AG04449 (cell line): Measurements from ENCODE around the gene POLR3B.
"Not testable (repeated sequence)": the region's sequence is repeated elsewhere in the genome, so short reads cannot be mapped to it uniquely, and the experiment has no call there.

Experiments used
- CTCF ChIA-PET: fragments of 350-600 bp; formaldehyde crosslinking; extraction: SDS; loops from one replicate; lab custom pipeline; 2021; ENCODE audit warnings: antibody characterized with exemption; lab: Yijun Ruan, JAX
- POLR2A ChIA-PET: fragments of 400-600, 350-600 bp; formaldehyde crosslinking; extraction: SDS; loops from one replicate; lab custom pipeline; 2020; ENCODE audit warnings: antibody characterized with exemption, inconsistent platforms; lab: Yijun Ruan, JAX
- DNase-seq: peaks from one replicate; pipeline ENCODE4 v3.0.0-alpha.2; 2010; ENCODE audit warnings: low read depth, low spot score
- H3K4me3 ChIP-seq: 2 replicates; pipeline ENCODE4 v1.5.1; 2011; ENCODE audit warnings: low read depth, mild to moderate bottlenecking, control low read depth, low read length
- CTCF ChIP-seq: IDR thresholded peaks from one replicate; pipeline ENCODE4 v1.5.1; 2011; ENCODE audit warnings: mild to moderate bottlenecking, moderate library complexity, low read length, control low read depth, inconsistent platforms; ENCODE audit not compliant: insufficient read depth; ENCODE audit errors: missing control alignments

Gene POLR3B

GRCh38 chr12:106360400-106360994, 2.9 kb downstream of the POLR3B start:
- no peak overlapping the region for H3K4me3 ChIP-seq
- no peak for TF ChIP-seq CTCF
- no peak for DNase-seq
- CTCF ChIA-PET: interaction anchor here (0.9 to 1.9 kb wide), 4 partner anchors 9 to 562 kb away, joined by 3 to 10 read pairs (median 3); no protein-coding TSS in a partner anchor
- POLR2A ChIA-PET: no interaction called here

GRCh38 chr12:106362971-106363370, 5.4 kb downstream of the POLR3B start:
- POLR2A ChIA-PET: no interaction called here
- no peak overlapping the region for H3K4me3 ChIP-seq
- CTCF ChIA-PET: interaction anchor here (2.2 kb wide), 1 partner anchor 557 kb away, joined by 6 read pairs; no protein-coding TSS in a partner anchor
- DNase-seq: no peak
- no peak for TF ChIP-seq CTCF

- ChIA-PET POLR2A (no interaction called here), CTCF (interaction anchor here (2.2 kb wide), 1 partner anchor 555 kb away, joined by 6 read pairs; no protein-coding TSS in a partner anchor)
- no peak for DNase-seq
- no peak overlapping the region for H3K4me3 ChIP-seq
- no peak for TF ChIP-seq CTCF
These were observed 6.7 kb downstream of the POLR3B start for GRCh38 chr12:106364261-106364660.

GRCh38 chr12:106369624-106370346, 12.2 kb downstream of the POLR3B start:
- H3K4me3 ChIP-seq: no peak overlapping the region
- POLR2A ChIA-PET: no interaction called here
- DNase-seq: no peak
- no peak for TF ChIP-seq CTCF
- CTCF ChIA-PET: interaction anchor here (0.8 to 4.8 kb wide), 6 partner anchors 8 to 472 kb away, joined by 3 to 39 read pairs (median 4); partner anchors contain the start of gene POLR3B

- no peak for DNase-seq
- CTCF ChIA-PET: interaction anchor here (1.2 to 11.1 kb wide), 7 partner anchors 8 to 540 kb away, joined by 3 to 118 read pairs (median 8); partner anchors contain the start of gene POLR3B
- POLR2A ChIA-PET: no interaction called here
- H3K4me3 ChIP-seq: no peak overlapping the region
- TF ChIP-seq CTCF: no peak
These were observed 21.2 kb downstream of the POLR3B start for GRCh38 chr12:106378788-106379187.

- CTCF ChIA-PET: interaction anchor here (1.1 to 11.1 kb wide), 4 partner anchors 23 to 538 kb away, joined by 3 to 118 read pairs (median 6); partner anchors contain the start of gene POLR3B
- H3K4me3 ChIP-seq: no peak overlapping the region
- POLR2A ChIA-PET: interaction anchor here (0.6 kb wide), 1 partner anchor 9 kb away, joined by 3 read pairs; no protein-coding TSS in a partner anchor
- DNase-seq: no peak
- no peak for TF ChIP-seq CTCF
These were observed 23.4 kb downstream of the POLR3B start for GRCh38 chr12:106380954-106381353.

GRCh38 chr12:106381866-106382265, 24.3 kb downstream of the POLR3B start:
- CTCF ChIA-PET: interaction anchor here (1.0 to 11.1 kb wide), 2 partner anchors 9 to 537 kb away, joined by 3 to 118 read pairs; no protein-coding TSS in a partner anchor
- H3K4me3 ChIP-seq, POLR2A ChIA-PET, DNase-seq: not testable (repeated sequence)
